ENCODE measurements around the gene PTPN6. TPM values are rescaled to one million over a fixed set of nuclear protein-coding genes. Genes with fewer than 3 reads are reported as not detected.

Gene PTPN6
- total and polyA plus RNA-seq, 12 donors = 2.9 to 32.5 (median 5.8) TPM

GRCh38 chr12:6961695-6962284, 10.6 kb downstream of the PTPN6 start:
- intact Hi-C loops (cut with DNase I) = loop anchor here in 6 of 10 donors (2.0 to 10.0 kb wide), 6 partner anchors 17 to 131 kb away; partner anchors contain the start of genes C12orf57 (in 3 of the 6), LPCAT3 (in 2 of the 6) and C1R (in 1 of the 6)
- WGBS, 2 donors = 9 to 11% methylated on average over 16 of the region's 16 CpGs
- Histone ChIP-seq H3K36me3 (peaks cover 0 to 59% (median 11%) of the 10 kb centered on the region in 9 donors), H3K9me3 (no peaks in the 10 kb centered on the region), H3K4me1 (peaks cover 16 to 72% (median 61%) of the 10 kb centered on the region in 9 donors), H3K27me3 (no peaks in the 10 kb centered on the region), H3K4me3 (peak overlapping the region in 7 of 10 donors; percentile 21 to 37 (median 33)), H3K27ac (peak overlapping the region; percentile 25 to 98 (median 82))
- peak; percentile 24 to 64 (median 48) for ATAC-seq
- DNase-seq = peak; percentile 61 to 72
- TF ChIP-seq CTCF (IDR thresholded peaks at IDR 0.05) = peak in 7 of 9 donors; percentile 42 to 72 (median 54)

GRCh38 chr12:6962285-6963015, 11.3 kb downstream of the PTPN6 start:
- WGBS, 2 donors = 70% methylated on average over 25 of the region's 25 CpGs
- Histone ChIP-seq H3K4me1 (peaks cover 16 to 68% (median 61%) of the 10 kb centered on the region in 9 donors), H3K4me3 (peak overlapping the region in 5 of 10 donors; percentile 26 to 37 (median 33)), H3K36me3 (peaks cover 0 to 59% (median 16%) of the 10 kb centered on the region in 9 donors), H3K9me3 (no peaks in the 10 kb centered on the region), H3K27me3 (no peaks in the 10 kb centered on the region), H3K27ac (peak overlapping the region in 9 of 10 donors; percentile 73 to 98 (median 82))
- ATAC-seq = peak in 1 of 8 donors; percentile 4
- intact Hi-C loops (cut with DNase I) = loop anchor here in 5 of 10 donors (2.0 to 10.0 kb wide), 6 partner anchors 18 to 130 kb away; partner anchors contain the start of genes C12orf57 (in 2 of the 5), LPCAT3 (in 2 of the 5) and C1R (in 1 of the 5)
- no peak for DNase-seq
- TF ChIP-seq CTCF (IDR thresholded peaks at IDR 0.05) = peak in 1 of 9 donors; percentile 2

GRCh38 chr12:6963016-6963731, 12.0 kb downstream of the PTPN6 start:
- intact Hi-C loops (cut with DNase I) = loop anchor here in 5 of 10 donors (2.0 to 10.0 kb wide), 6 partner anchors 18 to 129 kb away; partner anchors contain the start of genes C12orf57 (in 2 of the 5), LPCAT3 (in 2 of the 5) and C1R (in 1 of the 5)
- 82 to 83% methylated on average over 32 of the region's 32 CpGs for WGBS, 2 donors

More at GRCh38 chr12:6963016-6963731, 12.0 kb downstream of the PTPN6 start:
- peaks cover 16 to 67% (median 55%) of the 10 kb centered on the region in 9 donors for H3K4me1 ChIP-seq
- TF ChIP-seq CTCF (IDR thresholded peaks at IDR 0.05) = no peak
- H3K36me3 ChIP-seq = peaks cover 0 to 59% (median 24%) of the 10 kb centered on the region in 9 donors
- H3K9me3 ChIP-seq = no peaks in the 10 kb centered on the region
- DNase-seq (no peak), ATAC-seq (peak in 1 of 8 donors; percentile 4)
- no peak overlapping the region for H3K4me3 ChIP-seq
- H3K27ac ChIP-seq = peak overlapping the region in 9 of 10 donors; percentile 73 to 98 (median 82)
- no peaks in the 10 kb centered on the region for H3K27me3 ChIP-seq

Measured in heart right ventricle (tissue), 16 donors.